Prostate gland (tissue), 2 donors: ENCODE results near the gene GDF7.

Source experiments
- POLR2A ChIP-seq: fragments of 450-650 bp; IDR thresholded peaks from one replicate; pipeline ENCODE4 v1.6.1; 2016; ENCODE audit warnings: antibody characterized with exemption, mild to moderate bottlenecking
- POLR2AphosphoS5 ChIP-seq: sonication (generic); formaldehyde crosslinking; IDR thresholded peaks from one replicate; pipeline ENCODE4 v1.6.1; 2017; ENCODE audit warnings: antibody characterized with exemption
- TF ChIP-seq, protein P1 (sequence below), 4 experiments: fragments of 200-600 bp in 2 of 4; fragments of 450-650 bp in 2 of 4; sonication (generic) in 2 of 4; IDR thresholded peaks; 1 replicate in 3 of 4; 2 replicates in 1 of 4; pipeline ENCODE4 v1.5.1; 2016 to 2019; ENCODE audit warnings: antibody characterized with exemption in 4 of 4, mild to moderate bottlenecking in 2 of 4, moderate library complexity in 2 of 4

DNA sequence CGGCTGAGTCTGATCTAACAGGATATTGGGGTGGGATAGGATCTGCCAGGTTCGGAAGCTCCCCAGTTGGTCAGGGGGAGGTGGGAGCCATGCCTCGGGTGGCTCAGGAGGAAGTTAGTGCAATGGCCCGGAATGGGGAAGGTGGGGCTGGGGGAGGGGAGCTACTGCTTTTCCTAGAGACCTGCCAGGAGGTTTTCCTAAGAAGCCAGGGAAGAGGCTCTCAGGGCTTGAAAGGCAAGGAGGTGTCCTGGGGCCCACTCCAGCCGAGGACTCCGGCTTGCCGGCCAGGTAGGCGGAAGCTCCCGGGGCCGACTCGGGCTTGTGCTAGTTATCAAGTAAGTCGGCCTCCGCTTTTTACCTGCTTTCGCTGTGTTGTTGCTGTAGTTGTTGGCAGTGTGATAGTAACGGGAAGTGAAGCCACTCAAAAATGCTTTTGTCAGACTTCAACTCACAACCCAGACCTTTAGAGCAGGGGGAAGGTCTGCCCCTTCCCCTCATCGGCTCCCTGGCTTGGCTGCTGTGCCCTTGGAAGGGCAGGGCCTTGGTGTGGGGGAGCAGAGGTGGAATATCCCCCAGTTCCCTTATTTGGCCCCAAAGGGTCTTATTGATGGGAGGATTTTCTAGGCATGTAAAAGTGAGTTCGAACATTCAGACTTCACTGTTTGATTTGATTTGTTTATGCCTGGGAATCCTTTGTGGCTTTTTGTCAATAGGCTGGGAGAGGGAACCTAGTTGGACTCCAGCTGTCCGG lies 5.4 kb downstream of the GDF7 start:
- TF ChIP-seq, protein P1, sequence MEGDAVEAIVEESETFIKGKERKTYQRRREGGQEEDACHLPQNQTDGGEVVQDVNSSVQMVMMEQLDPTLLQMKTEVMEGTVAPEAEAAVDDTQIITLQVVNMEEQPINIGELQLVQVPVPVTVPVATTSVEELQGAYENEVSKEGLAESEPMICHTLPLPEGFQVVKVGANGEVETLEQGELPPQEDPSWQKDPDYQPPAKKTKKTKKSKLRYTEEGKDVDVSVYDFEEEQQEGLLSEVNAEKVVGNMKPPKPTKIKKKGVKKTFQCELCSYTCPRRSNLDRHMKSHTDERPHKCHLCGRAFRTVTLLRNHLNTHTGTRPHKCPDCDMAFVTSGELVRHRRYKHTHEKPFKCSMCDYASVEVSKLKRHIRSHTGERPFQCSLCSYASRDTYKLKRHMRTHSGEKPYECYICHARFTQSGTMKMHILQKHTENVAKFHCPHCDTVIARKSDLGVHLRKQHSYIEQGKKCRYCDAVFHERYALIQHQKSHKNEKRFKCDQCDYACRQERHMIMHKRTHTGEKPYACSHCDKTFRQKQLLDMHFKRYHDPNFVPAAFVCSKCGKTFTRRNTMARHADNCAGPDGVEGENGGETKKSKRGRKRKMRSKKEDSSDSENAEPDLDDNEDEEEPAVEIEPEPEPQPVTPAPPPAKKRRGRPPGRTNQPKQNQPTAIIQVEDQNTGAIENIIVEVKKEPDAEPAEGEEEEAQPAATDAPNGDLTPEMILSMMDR (IDR thresholded peaks at IDR 0.05): no peak
- no peak for TF ChIP-seq POLR2AphosphoS5
- TF ChIP-seq POLR2A: no peak
